Medulla oblongata (tissue), 1 donor: ENCODE results near the gene ZNF469.

Experiments used
- DNase-seq: peaks from one replicate; pipeline ENCODE4 v3.0.0-alpha.2; 2015; ENCODE audit errors: extremely low spot score

ZNF469 gene

GRCh38 chr16:88346680-88347505, 35.9 kb upstream of the ZNF469 start:
- DNase-seq, result no peak

- DNase-seq, result no peak
These were observed 34.9 kb upstream of the ZNF469 start for GRCh38 chr16:88347656-88348376.

- DNase-seq, result no peak
These were observed 34.2 kb upstream of the ZNF469 start for GRCh38 chr16:88348377-88349152.

- DNase-seq, result no peak
These were observed 33.4 kb upstream of the ZNF469 start for GRCh38 chr16:88349153-88349902.

DNA sequence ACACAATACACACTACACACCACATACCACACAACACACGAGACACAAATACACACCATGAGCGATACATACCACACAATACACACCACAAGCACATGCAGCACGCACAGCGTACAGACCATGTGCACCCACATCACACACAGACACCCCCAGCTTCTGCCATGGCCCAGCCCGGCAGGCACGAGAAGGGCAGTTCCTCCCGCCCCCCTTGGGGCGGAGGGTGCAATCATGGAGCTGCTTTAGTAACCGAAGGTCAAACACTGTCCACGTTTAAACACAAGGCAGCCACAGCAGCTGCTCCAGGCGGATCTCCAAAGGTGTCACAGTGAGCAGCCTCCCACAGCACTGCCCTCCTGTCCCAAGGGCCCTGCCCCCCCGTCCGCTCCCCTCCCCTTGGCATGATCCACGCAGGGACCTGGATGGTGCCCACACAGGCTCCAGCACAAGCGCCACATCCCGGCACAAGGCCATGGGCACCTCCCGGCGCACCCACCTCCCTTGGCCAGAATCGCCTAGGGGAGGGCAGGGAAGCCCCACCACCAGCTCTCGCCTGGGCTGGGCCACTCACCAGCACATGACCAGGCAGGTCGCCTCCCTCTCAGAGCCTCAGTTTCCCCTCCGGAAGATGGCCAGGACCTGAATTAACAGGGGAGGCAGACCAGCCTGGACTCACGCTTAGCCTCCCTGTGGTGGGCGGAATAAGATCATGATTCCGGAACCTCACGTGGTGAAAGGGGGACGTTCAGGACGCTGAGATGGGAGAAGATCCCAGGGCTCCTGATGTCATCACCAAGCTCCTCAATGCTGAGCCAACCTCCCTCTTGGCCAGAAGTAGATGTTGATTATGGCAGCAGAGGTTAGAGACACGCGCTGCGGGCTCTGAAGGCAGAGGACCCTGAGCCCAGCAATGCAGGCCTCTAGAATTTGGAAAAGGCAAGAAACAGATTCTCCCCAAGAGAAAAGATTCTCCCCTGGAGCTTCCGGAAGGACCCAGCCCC, 32.6 kb upstream of the ZNF469 start:
- no peak for DNase-seq

- DNase-seq, result no peak
These were observed 31.8 kb upstream of the ZNF469 start for GRCh38 chr16:88350922-88351321.

DNA sequence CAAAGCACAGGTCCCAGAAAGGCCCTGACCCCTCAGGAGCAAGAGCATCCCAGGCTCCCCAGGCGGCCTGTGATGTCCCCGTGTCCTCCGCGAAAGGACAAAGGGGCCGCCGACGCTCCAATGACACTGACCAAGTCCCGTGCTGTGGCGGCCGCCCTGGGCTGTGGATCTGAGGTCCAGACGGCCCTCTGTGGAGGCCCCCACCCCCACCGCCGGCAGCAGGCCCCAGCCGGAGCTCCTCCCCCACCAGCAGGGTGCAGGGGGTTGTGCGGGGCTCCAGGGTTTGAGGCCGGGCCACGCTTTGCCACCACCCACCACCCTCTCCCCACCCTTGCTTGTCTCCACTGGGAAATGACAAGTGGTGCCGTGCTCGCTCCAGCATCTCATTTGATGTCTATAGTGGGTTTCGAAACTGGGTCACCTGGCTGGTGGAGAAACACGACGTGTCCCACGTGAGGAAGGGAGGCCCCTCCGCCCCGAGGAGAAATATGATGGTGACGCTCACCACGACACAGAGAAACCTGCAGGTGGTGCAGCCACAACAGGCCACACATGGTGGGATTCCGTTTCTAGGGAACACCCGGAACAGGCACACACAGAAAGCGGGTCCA, 31.2 kb upstream of the ZNF469 start:
- no peak for DNase-seq

GRCh38 chr16:88352261-88353200, 30.2 kb upstream of the ZNF469 start:
- no peak for DNase-seq

GRCh38 chr16:88353232-88353631, 29.5 kb upstream of the ZNF469 start:
- no peak for DNase-seq

DNA sequence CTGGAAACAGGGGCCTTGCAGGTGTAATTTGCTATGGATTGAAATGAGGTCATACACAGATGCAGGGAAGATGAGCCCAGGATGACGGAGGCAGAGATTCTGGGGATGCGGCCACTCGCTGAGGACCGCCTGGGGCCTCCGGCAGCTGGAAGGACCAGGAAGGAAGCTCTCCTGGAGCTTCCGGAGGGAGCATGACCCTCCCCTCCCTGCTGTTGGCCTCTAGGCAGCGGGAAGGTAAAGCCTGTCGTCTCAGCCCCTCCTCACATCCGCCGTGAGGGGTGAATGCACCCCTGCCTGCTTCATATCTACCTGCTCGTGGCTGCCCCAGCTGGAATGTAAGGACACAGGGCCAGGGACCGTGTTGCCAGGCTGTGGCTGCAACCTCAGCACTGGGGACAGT, 29.1 kb upstream of the ZNF469 start:
- DNase-seq, result no peak

- no peak for DNase-seq
These were observed 28.3 kb upstream of the ZNF469 start for GRCh38 chr16:88354229-88355092.

- DNase-seq, result no peak
These were observed 27.7 kb upstream of the ZNF469 start for GRCh38 chr16:88355093-88355388.

- no peak for DNase-seq
These were observed 27.2 kb upstream of the ZNF469 start for GRCh38 chr16:88355389-88356123.

DNA sequence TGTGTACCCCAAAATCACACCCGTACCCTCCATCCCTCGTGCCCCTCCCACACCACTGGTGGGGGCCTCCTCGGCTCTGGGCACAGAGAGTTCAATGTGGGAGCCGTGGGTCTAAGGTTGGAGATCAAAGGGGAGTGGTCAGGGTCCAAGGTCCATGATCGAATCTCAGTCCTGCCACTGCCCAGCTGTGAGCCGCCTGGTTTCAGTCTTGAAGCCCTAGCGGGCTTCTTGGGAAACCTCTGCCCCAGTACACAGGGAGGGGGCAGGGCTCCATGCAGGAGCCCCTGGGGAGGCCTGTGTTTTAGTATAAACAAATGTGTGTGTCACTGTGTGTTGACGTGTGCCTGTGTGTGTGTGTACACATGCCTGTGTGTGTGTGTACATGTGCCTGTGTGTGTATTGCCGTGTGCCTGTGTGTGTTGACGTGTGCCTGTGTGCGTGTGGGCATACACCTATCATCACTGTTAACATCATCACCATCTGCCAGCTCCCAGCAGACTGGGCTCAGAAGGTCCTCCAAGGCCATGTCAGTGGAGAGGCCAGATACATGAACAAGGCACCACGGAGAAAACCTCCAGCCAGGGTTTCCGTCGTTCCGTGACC, 26.5 kb upstream of the ZNF469 start:
- DNase-seq, result no peak

DNA sequence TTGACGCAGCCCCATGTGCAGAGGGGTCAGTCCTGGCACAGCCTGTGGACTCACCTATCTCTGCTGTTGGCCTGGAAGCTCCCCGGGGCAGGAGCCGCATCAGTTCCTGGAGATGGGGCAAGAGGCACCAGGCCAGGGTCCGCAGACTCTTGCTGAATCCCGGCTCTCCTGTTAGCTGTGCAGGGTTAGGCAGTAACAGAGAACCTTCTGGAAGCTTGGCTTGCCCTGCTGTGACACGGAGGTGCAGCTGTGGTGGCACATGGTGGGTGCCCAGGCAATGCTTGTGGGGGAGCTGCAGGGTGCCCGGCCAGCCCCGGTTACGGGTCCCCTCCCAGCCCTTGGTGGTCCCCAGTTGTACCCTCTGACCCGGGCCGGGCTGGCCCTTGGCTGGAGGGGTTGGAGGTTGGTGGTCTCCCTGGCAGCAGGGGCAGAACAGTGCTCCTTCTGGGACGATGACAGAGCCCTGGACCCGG, 26.0 kb upstream of the ZNF469 start:
- no peak for DNase-seq

GRCh38 chr16:88357317-88358022, 25.3 kb upstream of the ZNF469 start:
- DNase-seq, result no peak
